Measurements from ENCODE around the gene GIN1.
"Not testable (repeated sequence)": the region's sequence is repeated elsewhere in the genome, so short reads cannot be mapped to it uniquely, and the experiment has no call there.

GIN1 gene
- total RNA-seq, result 11.9 to 20.5 reads per million in 2 experiments

GRCh38 chr5:103119765-103120606, at the start of gene GIN1, which contains the start of gene PPIP5K2:
Gene GIN1 (minus strand): TSS chr5:103120138. CDS start chr5:103108707, 11,431 bp downstream.
Gene PPIP5K2 (plus strand): TSS chr5:103120301. CDS start chr5:103129590, 9,289 bp downstream.
- DNase-seq (ENCODE audit: low read depth), result peak; percentile 95

GRCh38 chr5:103166706-103167105, 46.8 kb upstream of the GIN1 start:
- DNase-seq (ENCODE audit: low read depth), result no peak

GRCh38 chr5:103151156-103151555, 31.2 kb upstream of the GIN1 start:
- DNase-seq (ENCODE audit: low read depth), result no peak

GRCh38 chr5:103148213-103148612, 28.3 kb upstream of the GIN1 start:
- DNase-seq (ENCODE audit: low read depth), result no peak

- no peak for DNase-seq (ENCODE audit: low read depth)
These were observed 25.3 kb upstream of the GIN1 start for GRCh38 chr5:103145196-103145595.

- DNase-seq (ENCODE audit: low read depth), result not testable (repeated sequence)
These were observed 22.2 kb upstream of the GIN1 start for GRCh38 chr5:103142132-103142531.

GRCh38 chr5:103139264-103139865, 19.4 kb upstream of the GIN1 start:
- DNase-seq (ENCODE audit: low read depth), result peak; percentile 75

GRCh38 chr5:103138202-103138690, 18.3 kb upstream of the GIN1 start:
- DNase-seq (ENCODE audit: low read depth), result no peak

- DNase-seq (ENCODE audit: low read depth), result no peak
These were observed 15.5 kb upstream of the GIN1 start for GRCh38 chr5:103135461-103135860.

- no peak for DNase-seq (ENCODE audit: low read depth)
These were observed 13.3 kb upstream of the GIN1 start for GRCh38 chr5:103133231-103133630.

GRCh38 chr5:103132684-103133083, 12.7 kb upstream of the GIN1 start:
- DNase-seq (ENCODE audit: low read depth), result no peak

GRCh38 chr5:103128202-103128601, 8.3 kb upstream of the GIN1 start:
- no peak for DNase-seq (ENCODE audit: low read depth)

- DNase-seq (ENCODE audit: low read depth), result no peak
These were observed 7.4 kb upstream of the GIN1 start for GRCh38 chr5:103127292-103127817.

- DNase-seq (ENCODE audit: low read depth), result no peak
These were observed 6.6 kb upstream of the GIN1 start for GRCh38 chr5:103126557-103126956.

GRCh38 chr5:103122242-103122641, 2.3 kb upstream of the GIN1 start:
- no peak for DNase-seq (ENCODE audit: low read depth)

- no peak for DNase-seq (ENCODE audit: low read depth)
These were observed 766 bp upstream of the GIN1 start for GRCh38 chr5:103120607-103121200.

GRCh38 chr5:103119070-103119764, 721 bp downstream of the GIN1 start:
- no peak for DNase-seq (ENCODE audit: low read depth)

- DNase-seq (ENCODE audit: low read depth), result no peak
These were observed 2.4 kb downstream of the GIN1 start for GRCh38 chr5:103117471-103117991.

GRCh38 chr5:103114440-103114839, 5.5 kb downstream of the GIN1 start:
- no peak for DNase-seq (ENCODE audit: low read depth)

- DNase-seq (ENCODE audit: low read depth), result no peak
These were observed 7.0 kb downstream of the GIN1 start for GRCh38 chr5:103112910-103113309.

GRCh38 chr5:103111468-103111867, 8.5 kb downstream of the GIN1 start:
- DNase-seq (ENCODE audit: low read depth), result no peak

- no peak for DNase-seq (ENCODE audit: low read depth)
These were observed 9.5 kb downstream of the GIN1 start for GRCh38 chr5:103110403-103110802.
